Bronchial epithelial cell (primary cell): ENCODE data around the gene TOM1. TPM values are rescaled to one million over a fixed set of nuclear protein-coding genes. Genes with fewer than 3 reads are reported as not detected.

Source experiments
- DNase-seq: peaks from one replicate; pipeline ENCODE4 v3.0.0-alpha.2; 2010; ENCODE audit warnings: low read depth
- FAIRE-seq: peaks from 2 replicates; lab custom pipeline; 2011; peaks lifted over from hg19 to GRCh38; lab: Jason Lieb, UNC
- H3K27me3 ChIP-seq: 2 replicates; pipeline ENCODE4 v1.5.1; 2011; ENCODE audit warnings: low read length; ENCODE audit not compliant: control insufficient read depth, insufficient read depth
- H3K36me3 ChIP-seq: 2 replicates; pipeline ENCODE4 v1.5.1; 2011; ENCODE audit warnings: low read length; ENCODE audit not compliant: control insufficient read depth, insufficient read depth
- H3K4me3 ChIP-seq: 2 replicates; pipeline ENCODE4 v1.5.1; 2011; ENCODE audit warnings: mild to moderate bottlenecking, low read depth, low read length, control low read depth
- CTCF ChIP-seq: IDR thresholded peaks from 2 replicates; pipeline ENCODE4 v1.5.1; 2011; ENCODE audit warnings: mild to moderate bottlenecking, moderate library complexity, low read length, control low read depth, inconsistent platforms; ENCODE audit not compliant: insufficient read depth, severe bottlenecking
- total RNA-seq: library from RNA; depleted of rRNA; stranded (reverse); fragments of >200 nt; gene quantifications from 2 replicates; pipeline ENCODE4 v1.2.1, GENCODE V29; 2014

TOM1 gene
- total RNA-seq, 1 donor from 2014 or later = 22.6 TPM

- Histone ChIP-seq H3K36me3 (no peaks in the 10 kb centered on the region), H3K4me3 (no peak overlapping the region), H3K27me3 (no peaks in the 10 kb centered on the region)
- no peak for TF ChIP-seq CTCF
- DNase-seq = no peak
- FAIRE-seq = no peak
These were observed 46.3 kb downstream of the TOM1 start for GRCh38 chr22:35345808-35346505.

GRCh38 chr22:35346596-35347220, 47.0 kb downstream of the TOM1 start:
- TF ChIP-seq CTCF = no peak
- H3K4me3 ChIP-seq = no peak overlapping the region
- FAIRE-seq (no peak), DNase-seq (no peak)
- H3K36me3 ChIP-seq = no peaks in the 10 kb centered on the region
- no peaks in the 10 kb centered on the region for H3K27me3 ChIP-seq

- DNase-seq = no peak
- Histone ChIP-seq H3K27me3 (no peaks in the 10 kb centered on the region), H3K36me3 (no peaks in the 10 kb centered on the region), H3K4me3 (no peak overlapping the region)
- no peak for TF ChIP-seq CTCF
- no peak for FAIRE-seq
These were observed 47.8 kb downstream of the TOM1 start for GRCh38 chr22:35347462-35347861.

GRCh38 chr22:35348026-35348590, 48.4 kb downstream of the TOM1 start:
- Histone ChIP-seq H3K4me3 (no peak overlapping the region), H3K36me3 (no peaks in the 10 kb centered on the region), H3K27me3 (no peaks in the 10 kb centered on the region)
- no peak for DNase-seq
- FAIRE-seq = peak; percentile 55
- TF ChIP-seq CTCF = no peak

GRCh38 chr22:35348703-35349102, 49.0 kb downstream of the TOM1 start:
- no peak for FAIRE-seq
- no peak for DNase-seq
- TF ChIP-seq CTCF = no peak
- H3K36me3 ChIP-seq = no peaks in the 10 kb centered on the region
- H3K27me3 ChIP-seq = no peaks in the 10 kb centered on the region
- H3K4me3 ChIP-seq = no peak overlapping the region
